ENCODE measurements around the gene AR.
"Not testable (repeated sequence)": the region's sequence is repeated elsewhere in the genome, so short reads cannot be mapped to it uniquely, and the experiment has no call there.

Gene AR

GRCh38 chrX:67636532-67636931 lies 92.7 kb downstream of the AR start:
- Histone ChIP-seq H3K9ac (no peak overlapping the region), H2AFZ (no peak overlapping the region), H3K9me3 (ENCODE audit: control insufficient read depth, low read length) (no peaks in the 10 kb centered on the region), H3K27me3 (ENCODE audit: control insufficient read depth, insufficient read depth, low read length) (no peaks in the 10 kb centered on the region), H3K4me1 (no peaks in the 10 kb centered on the region), H3K4me3 (ENCODE audit: low read depth, low read length) (no peak overlapping the region), H3K36me3 (ENCODE audit: control insufficient read depth, insufficient read depth, low read length) (no peaks in the 10 kb centered on the region), H3K27ac (no peak overlapping the region), H3K4me2 (ENCODE audit: low read length) (no peak overlapping the region), H3K79me2 (no peaks in the 10 kb centered on the region)
- no peak for TF ChIP-seq CTCF (IDR thresholded peaks at IDR 0.05)

- not testable (repeated sequence) for H3K79me2 ChIP-seq; H3K27ac ChIP-seq; H3K4me1 ChIP-seq; H3K4me2 ChIP-seq (ENCODE audit: low read length); H3K4me3 ChIP-seq (ENCODE audit: low read depth, low read length); H3K9ac ChIP-seq; H2AFZ ChIP-seq; H3K27me3 ChIP-seq (ENCODE audit: control insufficient read depth, insufficient read depth, low read length); H3K36me3 ChIP-seq (ENCODE audit: control insufficient read depth, insufficient read depth, low read length); H3K9me3 ChIP-seq (ENCODE audit: control insufficient read depth, low read length)
These were observed 93.5 kb downstream of the AR start for GRCh38 chrX:67637293-67637692.

GRCh38 chrX:67648361-67648760 lies 104.5 kb downstream of the AR start:
- no peak overlapping the region for H3K4me2 ChIP-seq (ENCODE audit: low read length)
- H3K79me2 ChIP-seq, result no peaks in the 10 kb centered on the region
- no peaks in the 10 kb centered on the region for H3K9me3 ChIP-seq (ENCODE audit: control insufficient read depth, low read length)
- no peak overlapping the region for H3K9ac ChIP-seq
- no peak overlapping the region for H3K4me3 ChIP-seq (ENCODE audit: low read depth, low read length)
- H2AFZ ChIP-seq, result no peak overlapping the region
- H3K36me3 ChIP-seq (ENCODE audit: control insufficient read depth, insufficient read depth, low read length), result no peaks in the 10 kb centered on the region
- H3K27me3 ChIP-seq (ENCODE audit: control insufficient read depth, insufficient read depth, low read length), result no peaks in the 10 kb centered on the region
- no peak overlapping the region for H3K27ac ChIP-seq
- no peak for TF ChIP-seq CTCF (IDR thresholded peaks at IDR 0.05)
- H3K4me1 ChIP-seq, result no peaks in the 10 kb centered on the region

- no peak overlapping the region for H3K9ac ChIP-seq
- no peak overlapping the region for H3K27ac ChIP-seq
- H3K79me2 ChIP-seq, result no peaks in the 10 kb centered on the region
- H2AFZ ChIP-seq, result no peak overlapping the region
- no peaks in the 10 kb centered on the region for H3K36me3 ChIP-seq (ENCODE audit: control insufficient read depth, insufficient read depth, low read length)
- TF ChIP-seq CTCF (IDR thresholded peaks at IDR 0.05), result no peak
- no peaks in the 10 kb centered on the region for H3K27me3 ChIP-seq (ENCODE audit: control insufficient read depth, insufficient read depth, low read length)
- no peak overlapping the region for H3K4me3 ChIP-seq (ENCODE audit: low read depth, low read length)
- H3K4me2 ChIP-seq (ENCODE audit: low read length), result no peak overlapping the region
- H3K4me1 ChIP-seq, result no peaks in the 10 kb centered on the region
- H3K9me3 ChIP-seq (ENCODE audit: control insufficient read depth, low read length), result no peaks in the 10 kb centered on the region
These were observed 107.8 kb downstream of the AR start for GRCh38 chrX:67651437-67652142.

GRCh38 chrX:67652543-67652942 lies 108.7 kb downstream of the AR start:
- Histone ChIP-seq H3K27me3 (ENCODE audit: control insufficient read depth, insufficient read depth, low read length) (no peaks in the 10 kb centered on the region), H3K27ac (no peak overlapping the region), H3K79me2 (no peaks in the 10 kb centered on the region), H3K4me2 (ENCODE audit: low read length) (no peak overlapping the region), H3K36me3 (ENCODE audit: control insufficient read depth, insufficient read depth, low read length) (no peaks in the 10 kb centered on the region), H3K9me3 (ENCODE audit: control insufficient read depth, low read length) (no peaks in the 10 kb centered on the region), H3K9ac (no peak overlapping the region), H3K4me1 (no peaks in the 10 kb centered on the region), H2AFZ (no peak overlapping the region), H3K4me3 (ENCODE audit: low read depth, low read length) (no peak overlapping the region)
- TF ChIP-seq CTCF (IDR thresholded peaks at IDR 0.05), result no peak
